Smooth muscle cell (in vitro differentiated cells): ENCODE data around the gene GPR142. TPM values are rescaled to one million over a fixed set of nuclear protein-coding genes. Genes with fewer than 3 reads are reported as not detected.

Source experiments
- DNase-seq: peaks from one replicate; lab custom pipeline; 2025; ENCODE audit not compliant: unreplicated experiment; lab: John Stamatoyannopoulos, UW
- H2AFZ ChIP-seq: fragments of 200-600 bp; sonication (generic); 2 replicates; pipeline ENCODE4 v1.6.0; 2016; ENCODE audit warnings: antibody characterized with exemption, low read depth, mild to moderate bottlenecking
- H3F3A ChIP-seq: fragments of 200-600 bp; sonication (generic); 2 replicates; pipeline ENCODE4 v1.6.0; 2017; ENCODE audit warnings: antibody characterized with exemption, low read depth
- H3K27ac ChIP-seq: fragments of 200-600 bp; sonication (generic); 2 replicates; pipeline ENCODE4 v1.5.1; 2016; ENCODE audit warnings: low read depth, mild to moderate bottlenecking
- H3K27me3 ChIP-seq: fragments of 200-600 bp; sonication (generic); 2 replicates; pipeline ENCODE4 v1.6.1; 2016; ENCODE audit warnings: low read depth, mild to moderate bottlenecking
- H3K36me3 ChIP-seq: fragments of 200-600 bp; sonication (generic); 2 replicates; pipeline ENCODE4 v1.5.1; 2016; ENCODE audit warnings: low read depth
- H3K4me1 ChIP-seq: fragments of 200-600 bp; sonication (generic); 2 replicates; pipeline ENCODE4 v1.5.1; 2016; ENCODE audit warnings: low read depth
- H3K4me2 ChIP-seq: fragments of 200-600 bp; sonication (generic); 2 replicates; pipeline ENCODE4 v1.6.0; 2016; ENCODE audit warnings: mild to moderate bottlenecking
- H3K4me3 ChIP-seq: fragments of 200-600 bp; sonication (generic); 2 replicates; pipeline ENCODE4 v1.5.1; 2016; ENCODE audit warnings: mild to moderate bottlenecking
- H3K79me2 ChIP-seq: fragments of 200-600 bp; sonication (generic); 2 replicates; pipeline ENCODE4 v1.6.0; 2016; ENCODE audit warnings: low read depth, mild to moderate bottlenecking
- H3K9ac ChIP-seq: fragments of 200-600 bp; sonication (generic); 2 replicates; pipeline ENCODE4 v1.6.0; 2016; ENCODE audit warnings: low read depth
- H3K9me3 ChIP-seq: fragments of 200-600 bp; sonication (generic); replicated peaks from 2 replicates; pipeline ENCODE4 v1.5.1; 2016; ENCODE audit warnings: low read depth
- H4K20me1 ChIP-seq: fragments of 200-600 bp; sonication (generic); 2 replicates; pipeline ENCODE4 v1.6.0; 2016; ENCODE audit warnings: low read depth
- WGBS: methylation state at CpG from one replicate; pipeline ENCODE4 v1.1.7; 2016; ENCODE audit warnings: low lambda C conversion rate; 5-methylcytosine and 5-hydroxymethylcytosine counted together
- polyA plus RNA-seq: library from polyadenylated mRNA; unstranded; fragments of >200 nt; fragmentation: Nextera tagmentation; extraction: Ambion mirVana; gene quantifications from 2 replicates; pipeline ENCODE4 v1.2.1, GENCODE V29; 2016
- total RNA-seq: library from RNA; depleted of rRNA; stranded (reverse); fragments of >200 nt; gene quantifications from 2 replicates; pipeline ENCODE4 v1.2.3, GENCODE V29; 2014
- TF ChIP-seq, protein P1 (sequence below): fragments of 200-600 bp; sonication (generic); IDR thresholded peaks from 2 replicates; pipeline ENCODE4 v1.5.1; 2017; ENCODE audit warnings: borderline replicate concordance, mild to moderate bottlenecking, antibody characterized with exemption; ENCODE audit not compliant: insufficient read depth, poor library complexity, severe bottlenecking

GPR142 gene, protein sequence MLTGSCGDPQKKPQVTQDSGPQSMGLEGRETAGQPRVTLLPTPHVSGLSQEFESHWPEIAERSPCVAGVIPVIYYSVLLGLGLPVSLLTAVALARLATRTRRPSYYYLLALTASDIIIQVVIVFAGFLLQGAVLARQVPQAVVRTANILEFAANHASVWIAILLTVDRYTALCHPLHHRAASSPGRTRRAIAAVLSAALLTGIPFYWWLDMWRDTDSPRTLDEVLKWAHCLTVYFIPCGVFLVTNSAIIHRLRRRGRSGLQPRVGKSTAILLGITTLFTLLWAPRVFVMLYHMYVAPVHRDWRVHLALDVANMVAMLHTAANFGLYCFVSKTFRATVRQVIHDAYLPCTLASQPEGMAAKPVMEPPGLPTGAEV
- total RNA-seq (not detected in 2 replicates), polyA plus RNA-seq (not detected in 2 replicates)

DNA sequence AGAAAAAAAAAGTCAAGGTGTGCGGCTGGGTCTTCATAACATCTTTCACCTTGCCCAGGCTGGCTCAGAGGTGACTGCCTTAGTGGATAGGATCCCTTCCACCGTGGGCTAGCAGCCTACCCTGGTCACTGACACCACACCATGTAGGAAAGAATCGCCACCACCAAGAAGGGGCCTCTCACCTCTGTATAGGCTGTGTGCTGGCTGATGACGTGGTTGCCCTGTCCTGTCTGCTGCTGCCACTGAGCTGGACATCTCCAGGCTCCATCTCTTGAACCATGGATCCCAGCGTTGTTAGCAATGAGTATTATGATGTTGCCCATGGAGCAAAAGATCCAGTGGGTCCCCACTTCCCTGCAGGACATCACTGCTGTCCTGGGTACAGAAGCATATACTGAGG is at the start of gene GPR142:
TSS of gene GPR142 (plus strand) at position 301 of the 400 bp plus-strand sequence. CDS start 2,035 bp downstream, outside the sequence.
- no peak within 1 kb of the TSS for H3K4me3 ChIP-seq
- H4K20me1 ChIP-seq = no peaks in the 10 kb centered on the region
- no peaks in the 10 kb centered on the region for H3K36me3 ChIP-seq
- no peak for DNase-seq
- no peaks in the 10 kb centered on the region for H3K79me2 ChIP-seq
- WGBS = 78% methylated on average over 5 of the region's 5 CpGs
- TF ChIP-seq, protein P1, sequence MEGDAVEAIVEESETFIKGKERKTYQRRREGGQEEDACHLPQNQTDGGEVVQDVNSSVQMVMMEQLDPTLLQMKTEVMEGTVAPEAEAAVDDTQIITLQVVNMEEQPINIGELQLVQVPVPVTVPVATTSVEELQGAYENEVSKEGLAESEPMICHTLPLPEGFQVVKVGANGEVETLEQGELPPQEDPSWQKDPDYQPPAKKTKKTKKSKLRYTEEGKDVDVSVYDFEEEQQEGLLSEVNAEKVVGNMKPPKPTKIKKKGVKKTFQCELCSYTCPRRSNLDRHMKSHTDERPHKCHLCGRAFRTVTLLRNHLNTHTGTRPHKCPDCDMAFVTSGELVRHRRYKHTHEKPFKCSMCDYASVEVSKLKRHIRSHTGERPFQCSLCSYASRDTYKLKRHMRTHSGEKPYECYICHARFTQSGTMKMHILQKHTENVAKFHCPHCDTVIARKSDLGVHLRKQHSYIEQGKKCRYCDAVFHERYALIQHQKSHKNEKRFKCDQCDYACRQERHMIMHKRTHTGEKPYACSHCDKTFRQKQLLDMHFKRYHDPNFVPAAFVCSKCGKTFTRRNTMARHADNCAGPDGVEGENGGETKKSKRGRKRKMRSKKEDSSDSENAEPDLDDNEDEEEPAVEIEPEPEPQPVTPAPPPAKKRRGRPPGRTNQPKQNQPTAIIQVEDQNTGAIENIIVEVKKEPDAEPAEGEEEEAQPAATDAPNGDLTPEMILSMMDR = no peak
- H3K4me2 ChIP-seq = no peak within 1 kb of the TSS
- H3K9ac ChIP-seq = no peak within 1 kb of the TSS
- no peak within 1 kb of the TSS for H2AFZ ChIP-seq
- no peaks in the 10 kb centered on the region for H3F3A ChIP-seq
- H3K27ac ChIP-seq = no peak within 1 kb of the TSS
- H3K27me3 ChIP-seq = peaks cover 16% of the 10 kb centered on the region
- H3K9me3 ChIP-seq = no peaks in the 10 kb centered on the region
- H3K4me1 ChIP-seq = peaks cover 9% of the 10 kb centered on the region

GRCh38 chr17:74318391-74318790 is 48.9 kb upstream of the GPR142 start:
- Histone ChIP-seq H3F3A (no peaks in the 10 kb centered on the region), H3K9ac (no peak overlapping the region), H3K4me3 (no peak overlapping the region), H3K4me2 (no peak overlapping the region), H4K20me1 (no peaks in the 10 kb centered on the region), H3K4me1 (no peaks in the 10 kb centered on the region), H2AFZ (no peak overlapping the region), H3K27ac (no peak overlapping the region), H3K9me3 (no peaks in the 10 kb centered on the region), H3K27me3 (peaks cover 16% of the 10 kb centered on the region), H3K79me2 (no peaks in the 10 kb centered on the region), H3K36me3 (no peaks in the 10 kb centered on the region)
- 96% methylated on average over 10 of the region's 10 CpGs for WGBS
- TF ChIP-seq, protein P1 = no peak
- no peak for DNase-seq

DNA sequence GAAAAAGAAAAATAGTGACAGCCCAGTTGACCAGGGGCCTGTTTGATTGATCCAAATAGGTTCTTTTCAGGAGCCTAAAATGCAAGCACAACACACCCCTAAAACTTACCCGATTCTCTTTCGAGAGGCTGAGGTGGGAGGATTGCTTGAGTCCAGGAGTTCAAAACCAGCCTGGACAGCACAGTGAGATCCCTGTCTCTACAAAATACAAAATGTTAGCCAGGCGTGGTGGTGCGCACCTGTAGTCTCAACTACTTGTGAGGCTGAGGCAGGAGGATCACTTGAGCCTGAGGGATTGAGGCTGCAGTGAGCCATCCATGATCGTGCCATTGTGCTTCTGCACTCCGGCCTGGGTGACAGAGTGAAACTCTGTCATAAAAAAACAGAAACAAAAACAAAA is 42.8 kb upstream of the GPR142 start:
- peaks cover 8% of the 10 kb centered on the region for H3K4me1 ChIP-seq
- no peak for DNase-seq
- no peaks in the 10 kb centered on the region for H3K9me3 ChIP-seq
- no peak overlapping the region for H2AFZ ChIP-seq
- no peak overlapping the region for H3K27ac ChIP-seq
- H3F3A ChIP-seq = no peaks in the 10 kb centered on the region
- H3K9ac ChIP-seq = no peak overlapping the region
- H4K20me1 ChIP-seq = no peaks in the 10 kb centered on the region
- H3K79me2 ChIP-seq = no peaks in the 10 kb centered on the region
- TF ChIP-seq, protein P1 = no peak
- WGBS = 91% methylated on average over 6 of the region's 6 CpGs
- no peaks in the 10 kb centered on the region for H3K36me3 ChIP-seq
- H3K27me3 ChIP-seq = peaks cover 64% of the 10 kb centered on the region
- no peak overlapping the region for H3K4me3 ChIP-seq
- H3K4me2 ChIP-seq = no peak overlapping the region

DNA sequence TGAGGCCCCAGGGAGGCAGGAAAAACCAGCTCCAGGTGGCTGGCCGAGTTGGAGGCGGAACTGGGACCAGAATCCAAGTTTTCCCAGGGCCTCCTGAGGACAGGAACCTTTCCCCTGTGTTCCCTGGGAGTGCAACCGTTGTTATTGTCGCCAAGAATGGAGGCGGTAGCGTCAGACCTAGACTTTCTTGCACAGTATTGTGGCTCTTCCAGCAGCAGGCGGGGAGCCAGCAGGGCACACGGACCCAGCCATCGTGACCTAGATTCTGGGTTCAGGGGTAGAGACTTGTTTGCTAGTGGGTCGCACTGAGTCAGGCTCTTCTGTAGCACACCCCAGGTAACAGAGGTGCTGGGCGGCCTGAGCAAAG is 41.9 kb upstream of the GPR142 start:
- Histone ChIP-seq H3K79me2 (no peaks in the 10 kb centered on the region), H3K4me2 (peak overlapping the region; percentile 82)
- WGBS = 51% methylated on average over 11 of the region's 11 CpGs

More for the DNA sequence above, 41.9 kb upstream of the GPR142 start:
- H3K9me3 ChIP-seq = no peaks in the 10 kb centered on the region
- TF ChIP-seq, protein P1 = no peak
- no peaks in the 10 kb centered on the region for H4K20me1 ChIP-seq
- H3K36me3 ChIP-seq = no peaks in the 10 kb centered on the region
- H3K4me3 ChIP-seq = peak overlapping the region; percentile 41
- no peak overlapping the region for H3K27ac ChIP-seq
- no peak for DNase-seq
- peaks cover 64% of the 10 kb centered on the region for H3K27me3 ChIP-seq
- H3K4me1 ChIP-seq = peaks cover 8% of the 10 kb centered on the region
- H2AFZ ChIP-seq = no peak overlapping the region
- H3K9ac ChIP-seq = no peak overlapping the region
- no peaks in the 10 kb centered on the region for H3F3A ChIP-seq
